Type B pancreatic cell (in vitro differentiated cells): ENCODE measurements around the gene ADARB2. TPM values are rescaled to one million over a fixed set of nuclear protein-coding genes. Genes with fewer than 3 reads are reported as not detected.

Experiments used
- DNase-seq: peaks from one replicate; pipeline ENCODE4 v3.0.0; 2021; ENCODE audit warnings: mixed read lengths; ENCODE audit not compliant: unreplicated experiment; ENCODE audit errors: extremely low spot score
- H3K27ac Mint-ChIP-seq: 2 replicates; pipeline ENCODE4 v1.8.0; 2021; ENCODE audit warnings: mild to moderate bottlenecking, mixed read lengths
- H3K27me3 Mint-ChIP-seq: 2 replicates; pipeline ENCODE4 v1.8.0; 2021; ENCODE audit warnings: mixed read lengths
- H3K36me3 Mint-ChIP-seq: 2 replicates; pipeline ENCODE4 v1.8.0; 2021; ENCODE audit warnings: mixed read lengths
- H3K4me1 Mint-ChIP-seq: one replicate; pipeline ENCODE4 v1.8.0; 2021; ENCODE audit warnings: mixed read lengths; ENCODE audit not compliant: unreplicated experiment
- H3K4me3 Mint-ChIP-seq: 2 replicates; pipeline ENCODE4 v1.8.0; 2021; ENCODE audit warnings: mild to moderate bottlenecking, mixed read lengths
- H3K9me3 Mint-ChIP-seq: 2 replicates; pipeline ENCODE4 v1.8.0; 2021; ENCODE audit warnings: mixed read lengths
- total RNA-seq: library from RNA; stranded (reverse); gene quantifications from 2 replicates; pipeline ENCODE4 v1.2.1, GENCODE V29; 2021; ENCODE audit warnings: low replicate concordance
- TF ChIP-seq, protein P1 (sequence below): fragments of 200-600 bp; sonication (generic); conservative IDR thresholded peaks from 2 replicates; pipeline ENCODE4 v1.5.0; 2021; ENCODE audit warnings: antibody characterized with exemption, mild to moderate bottlenecking

The ADARB2 gene
- total RNA-seq, 1 donor from 2014 or later = 4.9 TPM

DNA sequence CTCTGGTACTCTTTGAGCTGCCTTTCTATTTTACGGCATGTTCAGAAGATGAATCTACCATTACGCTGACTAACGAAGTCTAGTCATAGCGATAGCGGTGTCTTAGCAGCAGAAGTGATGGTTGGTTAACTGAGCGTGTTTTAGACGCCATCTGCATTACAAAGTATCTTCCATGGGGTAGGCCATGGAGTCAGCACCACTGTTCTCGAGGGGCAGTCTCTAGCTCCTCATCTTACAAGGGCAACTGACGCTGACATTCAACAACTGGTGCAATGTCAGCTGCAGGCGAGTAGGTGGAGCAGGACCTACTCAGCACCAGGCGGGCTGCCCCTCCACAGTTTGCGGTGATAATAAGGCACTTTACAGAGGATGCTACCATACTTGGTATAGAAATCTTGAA is 88.7 kb downstream of the ADARB2 start:
- no peaks in the 10 kb centered on the region for H3K9me3 Mint-ChIP-seq
- no peaks in the 10 kb centered on the region for H3K36me3 Mint-ChIP-seq
- H3K4me3 Mint-ChIP-seq = no peak overlapping the region
- peaks cover 40% of the 10 kb centered on the region for H3K27me3 Mint-ChIP-seq
- TF ChIP-seq, protein P1, sequence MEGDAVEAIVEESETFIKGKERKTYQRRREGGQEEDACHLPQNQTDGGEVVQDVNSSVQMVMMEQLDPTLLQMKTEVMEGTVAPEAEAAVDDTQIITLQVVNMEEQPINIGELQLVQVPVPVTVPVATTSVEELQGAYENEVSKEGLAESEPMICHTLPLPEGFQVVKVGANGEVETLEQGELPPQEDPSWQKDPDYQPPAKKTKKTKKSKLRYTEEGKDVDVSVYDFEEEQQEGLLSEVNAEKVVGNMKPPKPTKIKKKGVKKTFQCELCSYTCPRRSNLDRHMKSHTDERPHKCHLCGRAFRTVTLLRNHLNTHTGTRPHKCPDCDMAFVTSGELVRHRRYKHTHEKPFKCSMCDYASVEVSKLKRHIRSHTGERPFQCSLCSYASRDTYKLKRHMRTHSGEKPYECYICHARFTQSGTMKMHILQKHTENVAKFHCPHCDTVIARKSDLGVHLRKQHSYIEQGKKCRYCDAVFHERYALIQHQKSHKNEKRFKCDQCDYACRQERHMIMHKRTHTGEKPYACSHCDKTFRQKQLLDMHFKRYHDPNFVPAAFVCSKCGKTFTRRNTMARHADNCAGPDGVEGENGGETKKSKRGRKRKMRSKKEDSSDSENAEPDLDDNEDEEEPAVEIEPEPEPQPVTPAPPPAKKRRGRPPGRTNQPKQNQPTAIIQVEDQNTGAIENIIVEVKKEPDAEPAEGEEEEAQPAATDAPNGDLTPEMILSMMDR = no peak
- H3K4me1 Mint-ChIP-seq = peaks cover 13% of the 10 kb centered on the region
- peak; percentile 29 for DNase-seq
- no peak overlapping the region for H3K27ac Mint-ChIP-seq

DNA sequence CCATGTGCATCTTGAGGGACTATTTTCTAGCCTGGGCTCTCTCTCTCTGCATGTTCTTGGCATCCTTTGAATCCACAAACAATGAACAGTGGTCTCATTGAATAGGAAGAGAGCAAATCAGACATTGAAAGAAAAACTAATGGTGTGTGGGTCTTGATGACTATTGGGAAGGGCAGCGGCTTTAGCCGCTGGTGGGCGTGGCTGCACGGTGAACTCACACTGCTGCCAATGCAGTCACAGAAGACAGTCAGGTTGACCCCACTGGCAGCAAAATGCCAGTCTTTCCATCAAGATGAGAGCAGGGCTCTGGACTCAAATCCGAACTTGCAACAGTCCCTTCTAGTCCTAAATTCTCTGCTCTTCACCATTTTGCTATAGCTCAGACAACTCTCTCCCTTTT is 91.0 kb downstream of the ADARB2 start:
- DNase-seq = no peak
- H3K27me3 Mint-ChIP-seq = peaks cover 42% of the 10 kb centered on the region
- no peaks in the 10 kb centered on the region for H3K9me3 Mint-ChIP-seq
- no peak overlapping the region for H3K27ac Mint-ChIP-seq
- TF ChIP-seq, protein P1 = no peak
- no peaks in the 10 kb centered on the region for H3K36me3 Mint-ChIP-seq
- peaks cover 18% of the 10 kb centered on the region for H3K4me1 Mint-ChIP-seq
- no peak overlapping the region for H3K4me3 Mint-ChIP-seq

DNA sequence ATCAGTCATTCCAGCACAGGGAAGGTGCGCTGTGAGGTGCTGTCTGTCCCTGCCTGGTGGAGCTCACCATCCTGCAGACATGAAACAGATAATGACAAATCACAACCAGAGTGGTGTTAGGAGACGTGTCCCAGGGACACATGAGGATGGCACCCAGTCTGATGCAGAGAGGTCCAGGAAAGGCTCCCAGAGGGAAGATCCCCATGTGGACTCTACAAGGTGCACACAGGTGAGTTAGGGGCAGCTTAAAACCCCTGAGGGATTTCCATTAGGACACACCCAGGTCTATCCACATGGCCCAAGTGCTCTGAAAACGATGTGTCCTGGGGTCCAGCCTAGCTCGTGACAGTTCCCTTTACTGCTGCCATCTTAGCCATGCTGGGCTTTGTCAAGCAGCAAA is 91.4 kb downstream of the ADARB2 start:
- Mint-ChIP-seq H3K4me3 (no peak overlapping the region), H3K4me1 (peaks cover 18% of the 10 kb centered on the region)
- TF ChIP-seq, protein P1 = no peak

DNA sequence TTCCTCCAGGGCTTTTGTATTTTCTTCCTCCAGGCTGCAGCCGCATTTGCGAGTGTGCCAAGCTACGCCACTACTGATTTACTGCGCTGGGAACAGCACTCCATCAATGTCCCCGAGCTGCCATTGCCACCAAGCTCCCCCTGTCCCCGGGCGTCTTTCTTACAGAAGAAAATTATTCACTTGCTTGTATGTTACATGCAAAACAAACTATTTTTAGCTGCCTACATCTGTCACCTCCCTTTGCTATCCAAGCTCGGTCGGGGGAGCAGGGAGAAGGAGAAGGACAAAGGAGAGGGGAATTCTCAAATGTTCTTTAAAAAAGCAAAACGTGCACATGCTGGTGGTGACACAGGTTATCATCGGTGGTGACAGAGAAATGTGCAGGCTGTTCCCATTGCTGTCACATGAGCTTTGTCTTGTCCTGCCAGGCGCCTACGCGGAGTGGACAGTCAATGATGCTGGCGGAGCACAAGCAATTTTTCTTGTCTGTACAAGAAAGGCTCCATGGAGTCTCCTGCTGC is 93.1 kb downstream of the ADARB2 start:
- H3K27me3 Mint-ChIP-seq = peaks cover 34% of the 10 kb centered on the region
- no peak overlapping the region for H3K27ac Mint-ChIP-seq
- H3K4me1 Mint-ChIP-seq = peaks cover 18% of the 10 kb centered on the region
- H3K4me3 Mint-ChIP-seq = peak overlapping the region; percentile 2
- H3K36me3 Mint-ChIP-seq = no peaks in the 10 kb centered on the region
- TF ChIP-seq, protein P1 = no peak
- H3K9me3 Mint-ChIP-seq = no peaks in the 10 kb centered on the region
- peak; percentile 49 for DNase-seq

More for the DNA sequence above, 91.4 kb downstream of the ADARB2 start:
- Mint-ChIP-seq H3K36me3 (no peaks in the 10 kb centered on the region), H3K27ac (no peak overlapping the region), H3K27me3 (peaks cover 42% of the 10 kb centered on the region), H3K9me3 (no peaks in the 10 kb centered on the region)
- DNase-seq = no peak

DNA sequence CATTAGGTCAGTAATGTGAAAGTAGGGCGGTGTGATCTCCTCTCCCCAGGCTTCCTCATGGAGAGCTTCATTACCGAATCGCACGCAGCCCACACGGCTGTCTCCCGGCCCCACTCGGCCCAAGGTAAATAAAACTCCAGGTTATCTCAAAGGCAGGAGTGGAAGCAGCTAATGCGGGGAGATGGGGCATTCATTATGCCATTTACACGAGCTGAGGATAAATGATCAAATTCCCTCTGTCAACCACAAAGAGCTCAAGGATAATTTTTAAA is 93.5 kb downstream of the ADARB2 start:
- Mint-ChIP-seq H3K27ac (no peak overlapping the region), H3K4me3 (no peak overlapping the region), H3K36me3 (no peaks in the 10 kb centered on the region), H3K9me3 (no peaks in the 10 kb centered on the region), H3K27me3 (peaks cover 33% of the 10 kb centered on the region), H3K4me1 (peaks cover 18% of the 10 kb centered on the region)
- TF ChIP-seq, protein P1 = no peak
- DNase-seq = no peak
